WTC11 (cell line): Measurements from ENCODE around the gene CCNJL.

ENCODE experiments used
- GABPB1 ChIP-seq: sonication (generic); formaldehyde crosslinking; IDR thresholded peaks from 2 replicates; pipeline ENCODE4 v1.8.1; 2023; ENCODE audit warnings: mild to moderate bottlenecking, missing genetic modification reagents
- NFYB ChIP-seq: sonication (generic); formaldehyde crosslinking; conservative IDR thresholded peaks from 2 replicates; pipeline ENCODE4 v1.8.0; 2022; ENCODE audit warnings: low read depth, missing genetic modification reagents
- TF ChIP-seq, protein P1 (sequence below): sonication (generic); formaldehyde crosslinking; IDR thresholded peaks from 2 replicates; pipeline ENCODE4 v1.8.1; 2022; ENCODE audit warnings: low read depth, missing genetic modification reagents, borderline replicate concordance
- TF ChIP-seq, protein P2 (sequence below): sonication (generic); formaldehyde crosslinking; conservative IDR thresholded peaks from 2 replicates; pipeline ENCODE4 v1.8.1; 2023; ENCODE audit warnings: mild to moderate bottlenecking, low read depth, missing genetic modification reagents, moderate library complexity
- TF ChIP-seq, protein P3 (sequence below): fragments of 200-600 bp; IDR thresholded peaks from 2 replicates; pipeline ENCODE4 v1.8.0; 2022; ENCODE audit warnings: antibody characterized with exemption
- TF ChIP-seq, protein P4 (sequence below): sonication (generic); formaldehyde crosslinking; IDR thresholded peaks from 2 replicates; pipeline ENCODE4 v1.8.0; 2022; ENCODE audit warnings: mild to moderate bottlenecking, missing genetic modification reagents
- TF ChIP-seq, protein P5 (sequence below): sonication (generic); formaldehyde crosslinking; IDR thresholded peaks from 2 replicates; pipeline ENCODE4 v1.8.1; 2023; ENCODE audit warnings: mild to moderate bottlenecking, moderate library complexity, missing genetic modification reagents

DNA sequence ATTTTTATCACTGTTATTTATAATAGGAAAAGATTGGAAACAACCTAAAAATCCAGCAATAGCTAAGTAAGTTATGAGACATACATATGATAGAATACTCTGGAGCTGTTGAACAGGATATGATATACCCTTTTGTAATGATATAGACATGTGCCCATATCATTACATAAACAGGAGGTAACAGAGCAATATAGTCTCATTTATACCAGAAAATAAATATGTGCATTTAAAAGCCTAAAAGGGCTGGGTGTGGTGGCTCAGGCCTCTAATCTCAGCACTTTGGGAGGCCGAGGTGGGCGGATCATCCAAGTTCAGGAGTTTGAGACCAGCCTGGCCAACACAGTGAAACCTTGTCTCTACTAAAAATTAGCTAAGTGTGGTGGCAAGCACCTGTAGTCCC lies 85.4 kb downstream of the CCNJL start:
- TF ChIP-seq, protein P1, sequence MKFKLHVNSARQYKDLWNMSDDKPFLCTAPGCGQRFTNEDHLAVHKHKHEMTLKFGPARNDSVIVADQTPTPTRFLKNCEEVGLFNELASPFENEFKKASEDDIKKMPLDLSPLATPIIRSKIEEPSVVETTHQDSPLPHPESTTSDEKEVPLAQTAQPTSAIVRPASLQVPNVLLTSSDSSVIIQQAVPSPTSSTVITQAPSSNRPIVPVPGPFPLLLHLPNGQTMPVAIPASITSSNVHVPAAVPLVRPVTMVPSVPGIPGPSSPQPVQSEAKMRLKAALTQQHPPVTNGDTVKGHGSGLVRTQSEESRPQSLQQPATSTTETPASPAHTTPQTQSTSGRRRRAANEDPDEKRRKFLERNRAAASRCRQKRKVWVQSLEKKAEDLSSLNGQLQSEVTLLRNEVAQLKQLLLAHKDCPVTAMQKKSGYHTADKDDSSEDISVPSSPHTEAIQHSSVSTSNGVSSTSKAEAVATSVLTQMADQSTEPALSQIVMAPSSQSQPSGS (CRISPR knock-in tag): no peak
- TF ChIP-seq GABPB1 (CRISPR knock-in tag) (no peak), NFYB (CRISPR knock-in tag) (no peak)
- TF ChIP-seq, protein P2, sequence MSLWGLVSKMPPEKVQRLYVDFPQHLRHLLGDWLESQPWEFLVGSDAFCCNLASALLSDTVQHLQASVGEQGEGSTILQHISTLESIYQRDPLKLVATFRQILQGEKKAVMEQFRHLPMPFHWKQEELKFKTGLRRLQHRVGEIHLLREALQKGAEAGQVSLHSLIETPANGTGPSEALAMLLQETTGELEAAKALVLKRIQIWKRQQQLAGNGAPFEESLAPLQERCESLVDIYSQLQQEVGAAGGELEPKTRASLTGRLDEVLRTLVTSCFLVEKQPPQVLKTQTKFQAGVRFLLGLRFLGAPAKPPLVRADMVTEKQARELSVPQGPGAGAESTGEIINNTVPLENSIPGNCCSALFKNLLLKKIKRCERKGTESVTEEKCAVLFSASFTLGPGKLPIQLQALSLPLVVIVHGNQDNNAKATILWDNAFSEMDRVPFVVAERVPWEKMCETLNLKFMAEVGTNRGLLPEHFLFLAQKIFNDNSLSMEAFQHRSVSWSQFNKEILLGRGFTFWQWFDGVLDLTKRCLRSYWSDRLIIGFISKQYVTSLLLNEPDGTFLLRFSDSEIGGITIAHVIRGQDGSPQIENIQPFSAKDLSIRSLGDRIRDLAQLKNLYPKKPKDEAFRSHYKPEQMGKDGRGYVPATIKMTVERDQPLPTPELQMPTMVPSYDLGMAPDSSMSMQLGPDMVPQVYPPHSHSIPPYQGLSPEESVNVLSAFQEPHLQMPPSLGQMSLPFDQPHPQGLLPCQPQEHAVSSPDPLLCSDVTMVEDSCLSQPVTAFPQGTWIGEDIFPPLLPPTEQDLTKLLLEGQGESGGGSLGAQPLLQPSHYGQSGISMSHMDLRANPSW: no peak
- TF ChIP-seq, protein P3, sequence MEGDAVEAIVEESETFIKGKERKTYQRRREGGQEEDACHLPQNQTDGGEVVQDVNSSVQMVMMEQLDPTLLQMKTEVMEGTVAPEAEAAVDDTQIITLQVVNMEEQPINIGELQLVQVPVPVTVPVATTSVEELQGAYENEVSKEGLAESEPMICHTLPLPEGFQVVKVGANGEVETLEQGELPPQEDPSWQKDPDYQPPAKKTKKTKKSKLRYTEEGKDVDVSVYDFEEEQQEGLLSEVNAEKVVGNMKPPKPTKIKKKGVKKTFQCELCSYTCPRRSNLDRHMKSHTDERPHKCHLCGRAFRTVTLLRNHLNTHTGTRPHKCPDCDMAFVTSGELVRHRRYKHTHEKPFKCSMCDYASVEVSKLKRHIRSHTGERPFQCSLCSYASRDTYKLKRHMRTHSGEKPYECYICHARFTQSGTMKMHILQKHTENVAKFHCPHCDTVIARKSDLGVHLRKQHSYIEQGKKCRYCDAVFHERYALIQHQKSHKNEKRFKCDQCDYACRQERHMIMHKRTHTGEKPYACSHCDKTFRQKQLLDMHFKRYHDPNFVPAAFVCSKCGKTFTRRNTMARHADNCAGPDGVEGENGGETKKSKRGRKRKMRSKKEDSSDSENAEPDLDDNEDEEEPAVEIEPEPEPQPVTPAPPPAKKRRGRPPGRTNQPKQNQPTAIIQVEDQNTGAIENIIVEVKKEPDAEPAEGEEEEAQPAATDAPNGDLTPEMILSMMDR: no peak
- TF ChIP-seq, protein P4, sequence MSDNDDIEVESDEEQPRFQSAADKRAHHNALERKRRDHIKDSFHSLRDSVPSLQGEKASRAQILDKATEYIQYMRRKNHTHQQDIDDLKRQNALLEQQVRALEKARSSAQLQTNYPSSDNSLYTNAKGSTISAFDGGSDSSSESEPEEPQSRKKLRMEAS (CRISPR knock-in tag): no peak
- TF ChIP-seq, protein P5, sequence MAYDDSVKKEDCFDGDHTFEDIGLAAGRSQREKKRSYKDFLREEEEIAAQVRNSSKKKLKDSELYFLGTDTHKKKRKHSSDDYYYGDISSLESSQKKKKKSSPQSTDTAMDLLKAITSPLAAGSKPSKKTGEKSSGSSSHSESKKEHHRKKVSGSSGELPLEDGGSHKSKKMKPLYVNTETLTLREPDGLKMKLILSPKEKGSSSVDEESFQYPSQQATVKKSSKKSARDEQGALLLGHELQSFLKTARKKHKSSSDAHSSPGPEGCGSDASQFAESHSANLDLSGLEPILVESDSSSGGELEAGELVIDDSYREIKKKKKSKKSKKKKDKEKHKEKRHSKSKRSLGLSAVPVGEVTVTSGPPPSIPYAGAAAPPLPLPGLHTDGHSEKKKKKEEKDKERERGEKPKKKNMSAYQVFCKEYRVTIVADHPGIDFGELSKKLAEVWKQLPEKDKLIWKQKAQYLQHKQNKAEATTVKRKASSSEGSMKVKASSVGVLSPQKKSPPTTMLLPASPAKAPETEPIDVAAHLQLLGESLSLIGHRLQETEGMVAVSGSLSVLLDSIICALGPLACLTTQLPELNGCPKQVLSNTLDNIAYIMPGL: no peak
